Astrocyte of the spinal cord (primary cell): ENCODE data around the gene KASH5.

Source experiments
- DNase-seq: peaks from one replicate; pipeline ENCODE4 v3.0.0; 2011; ENCODE audit warnings: low read depth, low spot score
- H3K4me3 ChIP-seq: 2 replicates; pipeline ENCODE4 v1.5.1; 2011; ENCODE audit warnings: low read depth, mild to moderate bottlenecking, low read length, moderate library complexity
- CTCF ChIP-seq: IDR thresholded peaks from 2 replicates; pipeline ENCODE4 v1.5.1; 2012; ENCODE audit warnings: low read depth, mild to moderate bottlenecking, low read length, inconsistent platforms
- in situ Hi-C: cut with HindIII; loops from 2 replicates; pipeline ENCODE4 v1.10.0; 2017; ENCODE audit warnings: low sequenced_read_pairs

KASH5 gene

DNA sequence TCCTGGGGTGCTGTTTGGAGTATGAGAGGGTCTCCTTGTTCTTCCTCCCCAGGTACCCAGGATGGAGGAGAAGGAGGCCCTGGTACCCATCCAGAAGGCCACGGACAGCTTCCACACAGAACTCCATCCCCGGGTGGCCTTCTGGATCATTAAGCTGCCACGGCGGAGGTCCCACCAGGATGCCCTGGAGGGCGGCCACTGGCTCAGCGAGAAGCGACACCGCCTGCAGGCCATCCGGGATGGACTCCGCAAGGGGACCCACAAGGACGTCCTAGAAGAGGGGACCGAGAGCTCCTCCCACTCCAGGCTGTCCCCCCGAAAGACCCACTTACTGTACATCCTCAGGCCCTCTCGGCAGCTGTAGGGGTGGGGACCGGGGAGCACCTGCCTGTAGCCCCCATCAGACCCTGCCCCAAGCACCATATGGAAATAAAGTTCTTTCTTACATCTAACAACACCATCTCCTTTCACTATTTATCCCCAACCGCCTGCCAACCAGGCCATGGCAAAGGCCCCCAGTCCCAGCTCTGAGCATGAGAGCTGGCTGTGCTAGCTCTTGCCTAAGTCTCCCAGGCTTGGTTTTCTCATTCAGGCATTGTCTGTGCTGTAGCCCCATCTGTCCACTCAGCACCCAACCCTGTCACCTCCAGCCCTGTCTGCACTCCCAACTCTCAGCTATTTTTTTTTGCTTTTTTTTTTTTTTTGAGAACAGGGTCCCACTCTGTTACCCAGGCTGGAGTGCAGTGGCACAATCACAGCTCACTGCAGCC lies 13.2 kb upstream of the KASH5 start:
- no peak for DNase-seq
- in situ Hi-C loops = no loop called here
- no peak overlapping the region for H3K4me3 ChIP-seq
- no peak for TF ChIP-seq CTCF

GRCh38 chr19:49378512-49378911 lies 9.5 kb upstream of the KASH5 start:
- H3K4me3 ChIP-seq = no peak overlapping the region
- in situ Hi-C loops = no loop called here
- TF ChIP-seq CTCF = no peak
- no peak for DNase-seq

DNA sequence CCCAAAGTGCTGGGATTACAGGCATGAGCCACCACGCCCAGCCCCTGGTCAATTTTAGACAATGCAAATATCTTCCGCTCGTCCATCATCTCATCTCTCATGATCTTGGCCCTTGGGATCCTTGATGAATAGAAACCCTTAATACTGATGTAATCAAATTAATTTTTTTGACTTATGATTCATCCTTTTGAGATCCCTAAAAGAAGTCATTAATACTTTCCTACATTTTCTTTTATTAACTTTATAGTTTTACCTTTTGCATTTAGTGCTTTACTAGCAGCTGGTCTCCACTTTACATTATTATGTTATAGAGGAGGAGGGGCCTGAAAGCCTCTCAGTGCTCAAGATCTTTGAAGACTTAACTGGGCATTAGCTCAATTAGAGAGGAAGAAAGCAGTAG lies 7.7 kb upstream of the KASH5 start:
- no peak for TF ChIP-seq CTCF
- H3K4me3 ChIP-seq = no peak overlapping the region
- no peak for DNase-seq
- in situ Hi-C loops = no loop called here

DNA sequence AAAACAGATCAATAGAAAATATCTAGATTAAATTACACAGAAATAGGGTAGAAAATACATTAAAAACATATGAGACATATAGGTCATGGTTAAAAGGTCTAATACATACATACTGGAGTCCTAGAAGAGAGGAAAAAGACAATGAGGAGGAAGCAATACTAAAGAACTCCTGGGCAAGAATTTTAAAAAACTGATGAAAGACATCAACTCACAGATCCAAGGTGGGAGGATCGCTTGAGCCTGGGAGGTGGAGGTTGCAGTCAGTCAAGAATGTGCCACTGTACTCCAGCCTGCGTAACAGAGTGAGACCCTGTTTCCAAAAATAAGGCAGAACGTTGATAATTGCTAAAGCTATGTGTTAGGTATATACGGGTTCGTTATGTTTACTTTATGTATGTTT lies 5.4 kb upstream of the KASH5 start:
- no peak for DNase-seq
- in situ Hi-C loops = no loop called here
- no peak for TF ChIP-seq CTCF
- H3K4me3 ChIP-seq = no peak overlapping the region

DNA sequence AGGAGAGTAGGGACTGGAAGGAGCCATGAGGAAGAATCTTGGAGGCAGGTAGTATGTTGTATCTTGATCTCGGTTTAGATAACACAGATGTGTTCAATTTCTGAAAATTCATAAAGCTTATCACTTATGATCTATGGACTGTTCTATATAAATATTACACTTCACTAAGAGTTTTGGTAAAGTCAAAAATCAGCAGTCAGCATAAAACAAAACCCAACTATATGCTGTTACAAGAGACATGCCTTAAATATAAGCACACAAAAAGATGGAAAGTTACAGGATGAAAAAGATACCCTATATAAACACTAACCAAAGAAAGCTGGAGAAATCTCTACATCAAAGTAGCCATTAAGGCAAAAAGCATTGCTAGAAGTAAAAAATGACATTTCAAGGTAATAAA lies 4.5 kb upstream of the KASH5 start:
- no peak for TF ChIP-seq CTCF

DNA sequence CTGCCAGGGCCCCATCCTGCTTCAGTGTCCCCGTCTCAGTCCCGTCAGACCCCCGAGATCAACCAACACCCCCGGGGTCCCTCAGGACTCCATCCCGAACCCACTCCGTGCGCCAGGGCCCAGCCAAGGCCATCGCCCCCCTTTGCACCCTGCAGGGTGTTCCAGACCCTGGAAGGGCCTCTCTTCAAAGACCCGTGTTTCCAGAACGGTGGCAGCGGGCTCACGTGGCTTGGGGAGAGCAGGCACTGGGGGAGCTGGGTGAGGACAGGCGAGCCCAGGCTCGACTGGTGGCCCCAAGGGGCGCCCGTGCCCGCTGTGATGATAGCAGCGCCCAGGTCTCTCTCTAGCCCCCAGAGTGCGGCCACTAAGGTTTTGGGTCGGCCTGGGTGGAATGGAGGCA lies 1.4 kb downstream of the KASH5 start:
- TF ChIP-seq CTCF = no peak
- in situ Hi-C loops = no loop called here
- H3K4me3 ChIP-seq = no peak overlapping the region
- no peak for DNase-seq

More for the DNA sequence above, 4.5 kb upstream of the KASH5 start:
- no peak for DNase-seq
- in situ Hi-C loops = no loop called here
- no peak overlapping the region for H3K4me3 ChIP-seq
